Measurements from ENCODE around the gene LEKR1.

- TF ChIP-seq, protein P1, sequence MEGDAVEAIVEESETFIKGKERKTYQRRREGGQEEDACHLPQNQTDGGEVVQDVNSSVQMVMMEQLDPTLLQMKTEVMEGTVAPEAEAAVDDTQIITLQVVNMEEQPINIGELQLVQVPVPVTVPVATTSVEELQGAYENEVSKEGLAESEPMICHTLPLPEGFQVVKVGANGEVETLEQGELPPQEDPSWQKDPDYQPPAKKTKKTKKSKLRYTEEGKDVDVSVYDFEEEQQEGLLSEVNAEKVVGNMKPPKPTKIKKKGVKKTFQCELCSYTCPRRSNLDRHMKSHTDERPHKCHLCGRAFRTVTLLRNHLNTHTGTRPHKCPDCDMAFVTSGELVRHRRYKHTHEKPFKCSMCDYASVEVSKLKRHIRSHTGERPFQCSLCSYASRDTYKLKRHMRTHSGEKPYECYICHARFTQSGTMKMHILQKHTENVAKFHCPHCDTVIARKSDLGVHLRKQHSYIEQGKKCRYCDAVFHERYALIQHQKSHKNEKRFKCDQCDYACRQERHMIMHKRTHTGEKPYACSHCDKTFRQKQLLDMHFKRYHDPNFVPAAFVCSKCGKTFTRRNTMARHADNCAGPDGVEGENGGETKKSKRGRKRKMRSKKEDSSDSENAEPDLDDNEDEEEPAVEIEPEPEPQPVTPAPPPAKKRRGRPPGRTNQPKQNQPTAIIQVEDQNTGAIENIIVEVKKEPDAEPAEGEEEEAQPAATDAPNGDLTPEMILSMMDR (conservative IDR thresholded peaks at IDR 0.05; ENCODE audit: low read length), result no peak
- no peak for TF ChIP-seq EZH2phosphoT487 (IDR thresholded peaks at IDR 0.05; ENCODE audit: borderline replicate concordance, low read depth, low read length)
Observed at GRCh38 chr3:156818890-156819289, 7.3 kb upstream of the LEKR1 start.

Data from OCI-LY7 (cell line).